CD4-positive, alpha-beta T cell treated with Interleukin-6 at 100 ng/mL for 8 hours (primary cell): ENCODE measurements around the gene APCDD1L.

Source experiments
- DNase-seq: peaks from one replicate; pipeline ENCODE4 v3.0.0-alpha.2; 2020; ENCODE audit warnings: mixed read lengths, low spot score

Gene APCDD1L

GRCh38 chr20:58515233-58516212 lies at the start of gene APCDD1L:
Gene APCDD1L, minus strand, starts transcription at chr20:58515399. Its CDS starts 692 bp downstream, at chr20:58514707.
- no peak for DNase-seq

GRCh38 chr20:58559368-58559729 lies 44.1 kb upstream of the APCDD1L start:
- no peak for DNase-seq

GRCh38 chr20:58558486-58559367 lies 43.5 kb upstream of the APCDD1L start:
- no peak for DNase-seq

- DNase-seq, result no peak
Measured at GRCh38 chr20:58557733-58558342, 42.6 kb upstream of the APCDD1L start.

- DNase-seq, result no peak
Measured at GRCh38 chr20:58556961-58557360, 41.8 kb upstream of the APCDD1L start.

GRCh38 chr20:58555078-58555765 lies 40.0 kb upstream of the APCDD1L start:
- DNase-seq, result no peak

GRCh38 chr20:58554541-58554940 lies 39.3 kb upstream of the APCDD1L start:
- no peak for DNase-seq

- DNase-seq, result no peak
Measured at GRCh38 chr20:58553841-58554240, 38.6 kb upstream of the APCDD1L start.

- no peak for DNase-seq
Measured at GRCh38 chr20:58553166-58553696, 38.0 kb upstream of the APCDD1L start.

GRCh38 chr20:58552366-58552934 lies 37.3 kb upstream of the APCDD1L start:
- DNase-seq, result no peak

- DNase-seq, result no peak
Measured at GRCh38 chr20:58551631-58552030, 36.4 kb upstream of the APCDD1L start.

- DNase-seq, result no peak
Measured at GRCh38 chr20:58550275-58551059, 35.3 kb upstream of the APCDD1L start.

GRCh38 chr20:58549231-58550209 lies 34.3 kb upstream of the APCDD1L start:
- DNase-seq, result no peak

- DNase-seq, result no peak
Measured at GRCh38 chr20:58547623-58548475, 32.6 kb upstream of the APCDD1L start.

GRCh38 chr20:58546756-58547622 lies 31.8 kb upstream of the APCDD1L start:
- no peak for DNase-seq

GRCh38 chr20:58546416-58546711 lies 31.2 kb upstream of the APCDD1L start:
- no peak for DNase-seq
